Fibroblast of villous mesenchyme (primary cell): ENCODE measurements around the gene DCUN1D2. TPM values are rescaled to one million over a fixed set of nuclear protein-coding genes. Genes with fewer than 3 reads are reported as not detected.

Experiments used
- DNase-seq: peaks from one replicate; pipeline ENCODE4 v3.0.0-alpha.2; 2010; ENCODE audit warnings: low read depth
- H3K4me3 ChIP-seq: 2 replicates; pipeline ENCODE4 v1.5.1; 2011; ENCODE audit warnings: low read depth, mild to moderate bottlenecking, low read length
- total RNA-seq: library from RNA; depleted of rRNA; stranded (reverse); fragments of >200 nt; gene quantifications from 2 replicates; pipeline ENCODE4 v1.2.3, GENCODE V29; 2012
- TF ChIP-seq, protein P1 (sequence below): IDR thresholded peaks from 2 replicates; pipeline ENCODE4 v1.5.1; 2012; ENCODE audit warnings: low read depth, mild to moderate bottlenecking, low read length; ENCODE audit not compliant: insufficient read depth

Gene DCUN1D2
- total RNA-seq, 1 donor = 13.4 TPM

DNA sequence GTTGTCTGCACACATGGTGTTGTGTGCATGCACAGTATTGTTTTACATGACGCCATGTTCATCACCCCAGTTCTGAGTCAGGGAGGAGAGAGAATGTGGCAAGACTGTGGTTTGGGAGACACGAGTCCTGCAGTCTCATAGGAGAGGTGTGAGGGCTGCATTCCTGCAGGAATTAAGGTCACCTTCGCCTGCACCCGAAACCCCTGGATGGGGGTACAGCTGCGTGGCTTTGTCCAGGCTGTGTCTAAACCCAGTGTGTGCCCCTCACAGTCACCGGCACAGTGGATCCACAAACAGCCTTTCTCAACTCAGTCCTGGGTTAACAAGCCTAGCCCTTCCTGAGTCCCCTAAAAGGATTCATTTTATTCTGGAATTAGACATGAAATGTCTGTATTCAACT is 42.9 kb downstream of the DCUN1D2 start:
- no peak overlapping the region for H3K4me3 ChIP-seq
- DNase-seq = no peak
- TF ChIP-seq, protein P1, sequence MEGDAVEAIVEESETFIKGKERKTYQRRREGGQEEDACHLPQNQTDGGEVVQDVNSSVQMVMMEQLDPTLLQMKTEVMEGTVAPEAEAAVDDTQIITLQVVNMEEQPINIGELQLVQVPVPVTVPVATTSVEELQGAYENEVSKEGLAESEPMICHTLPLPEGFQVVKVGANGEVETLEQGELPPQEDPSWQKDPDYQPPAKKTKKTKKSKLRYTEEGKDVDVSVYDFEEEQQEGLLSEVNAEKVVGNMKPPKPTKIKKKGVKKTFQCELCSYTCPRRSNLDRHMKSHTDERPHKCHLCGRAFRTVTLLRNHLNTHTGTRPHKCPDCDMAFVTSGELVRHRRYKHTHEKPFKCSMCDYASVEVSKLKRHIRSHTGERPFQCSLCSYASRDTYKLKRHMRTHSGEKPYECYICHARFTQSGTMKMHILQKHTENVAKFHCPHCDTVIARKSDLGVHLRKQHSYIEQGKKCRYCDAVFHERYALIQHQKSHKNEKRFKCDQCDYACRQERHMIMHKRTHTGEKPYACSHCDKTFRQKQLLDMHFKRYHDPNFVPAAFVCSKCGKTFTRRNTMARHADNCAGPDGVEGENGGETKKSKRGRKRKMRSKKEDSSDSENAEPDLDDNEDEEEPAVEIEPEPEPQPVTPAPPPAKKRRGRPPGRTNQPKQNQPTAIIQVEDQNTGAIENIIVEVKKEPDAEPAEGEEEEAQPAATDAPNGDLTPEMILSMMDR = no peak

DNA sequence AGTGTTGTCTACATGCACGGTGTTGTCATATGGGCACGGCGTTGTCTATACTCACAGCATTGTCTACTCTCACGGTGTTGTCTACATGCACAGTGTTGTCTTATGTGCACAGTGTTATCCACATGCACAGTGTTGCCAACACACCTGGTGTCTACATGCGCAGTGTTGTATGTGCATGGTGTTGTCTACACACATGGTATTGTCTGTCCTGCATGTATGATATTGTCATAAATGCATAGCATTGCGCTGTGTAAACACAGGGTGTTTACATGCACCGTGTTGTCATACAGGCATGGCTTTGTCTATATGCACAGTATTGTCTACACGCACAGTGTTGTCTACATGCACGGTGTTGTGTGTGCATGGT is 44.0 kb downstream of the DCUN1D2 start:
- TF ChIP-seq, protein P1 = no peak
- DNase-seq = no peak

DNA sequence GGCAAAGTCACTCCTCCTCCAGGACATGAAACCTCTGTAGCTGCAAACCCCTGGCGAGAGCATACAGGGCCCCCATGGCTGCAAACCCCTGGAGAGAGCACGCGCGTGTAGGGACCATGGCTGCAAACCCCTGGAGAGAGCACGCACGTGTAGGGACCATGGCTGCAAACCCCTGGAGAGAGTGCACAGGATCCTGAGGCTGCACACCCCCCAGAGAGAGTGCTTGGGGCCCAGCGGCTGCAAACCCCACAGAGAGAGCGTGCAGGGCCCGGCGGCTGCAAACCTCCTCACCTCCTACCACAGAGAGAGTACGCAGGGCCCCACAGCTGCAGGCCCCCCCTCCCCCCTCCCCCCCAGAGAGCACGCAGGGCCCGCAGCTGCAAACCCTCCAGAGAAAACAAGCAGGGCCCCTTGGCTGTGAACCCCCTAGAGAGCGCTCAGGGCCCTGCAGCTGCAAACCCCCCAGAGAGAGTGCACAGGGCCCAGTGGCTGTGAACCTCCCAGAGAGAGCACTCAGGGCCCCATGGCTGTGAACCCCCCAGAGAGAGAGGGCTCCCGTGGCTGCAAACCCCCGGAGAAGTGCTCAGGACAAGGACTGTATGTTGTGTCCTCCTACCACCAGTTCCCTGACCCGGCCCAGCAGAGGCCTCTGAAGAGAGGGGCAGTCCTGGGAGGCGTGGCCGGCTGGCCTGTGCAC is 44.6 kb downstream of the DCUN1D2 start:
- no peak for DNase-seq

More for the DNA sequence above, 44.0 kb downstream of the DCUN1D2 start:
- H3K4me3 ChIP-seq = no peak overlapping the region

DNA sequence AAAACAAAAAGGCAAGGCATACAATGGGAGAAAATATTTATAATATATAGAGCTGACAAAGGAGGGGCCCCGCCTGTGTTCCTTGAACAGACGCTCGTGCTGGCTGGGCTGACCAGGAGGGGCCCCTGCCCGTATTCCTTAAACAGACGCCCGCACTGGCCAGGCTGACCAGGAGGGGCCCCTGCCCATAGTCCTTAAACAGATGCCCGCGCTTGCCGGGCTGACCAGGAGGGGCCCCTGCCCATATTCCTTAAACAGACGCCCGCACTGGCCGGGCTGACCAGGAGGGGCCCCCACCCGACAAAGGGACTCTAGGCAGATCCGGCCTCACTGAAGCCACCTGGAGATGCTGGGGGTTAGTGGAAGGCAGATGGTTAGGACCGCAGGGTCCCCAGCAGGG is 46.5 kb downstream of the DCUN1D2 start:
- TF ChIP-seq, protein P1 = no peak
- H3K4me3 ChIP-seq = no peak overlapping the region

More for the DNA sequence above, 44.6 kb downstream of the DCUN1D2 start:
- no peak overlapping the region for H3K4me3 ChIP-seq
- TF ChIP-seq, protein P1 = no peak

DNA sequence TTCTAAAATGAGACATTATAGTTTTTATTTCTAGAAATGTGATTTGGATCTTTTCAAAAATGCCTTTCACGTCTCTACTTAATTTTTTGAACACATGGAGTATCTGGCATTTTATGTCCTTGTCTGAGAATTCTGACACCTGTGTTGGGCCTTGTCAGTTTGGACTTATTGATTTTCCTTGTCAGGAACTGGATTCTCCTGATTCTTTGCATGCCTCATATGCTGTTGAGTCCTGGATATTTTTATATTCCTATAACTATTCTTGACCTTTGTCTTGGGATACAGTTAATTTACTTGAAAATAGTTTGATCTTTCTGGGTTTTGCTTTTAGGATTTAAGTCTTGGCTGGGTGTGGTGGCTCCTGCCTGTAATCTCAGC is 47.5 kb downstream of the DCUN1D2 start:
- TF ChIP-seq, protein P1 = no peak
- DNase-seq = no peak

More for the DNA sequence above, 46.5 kb downstream of the DCUN1D2 start:
- DNase-seq = no peak

DNA sequence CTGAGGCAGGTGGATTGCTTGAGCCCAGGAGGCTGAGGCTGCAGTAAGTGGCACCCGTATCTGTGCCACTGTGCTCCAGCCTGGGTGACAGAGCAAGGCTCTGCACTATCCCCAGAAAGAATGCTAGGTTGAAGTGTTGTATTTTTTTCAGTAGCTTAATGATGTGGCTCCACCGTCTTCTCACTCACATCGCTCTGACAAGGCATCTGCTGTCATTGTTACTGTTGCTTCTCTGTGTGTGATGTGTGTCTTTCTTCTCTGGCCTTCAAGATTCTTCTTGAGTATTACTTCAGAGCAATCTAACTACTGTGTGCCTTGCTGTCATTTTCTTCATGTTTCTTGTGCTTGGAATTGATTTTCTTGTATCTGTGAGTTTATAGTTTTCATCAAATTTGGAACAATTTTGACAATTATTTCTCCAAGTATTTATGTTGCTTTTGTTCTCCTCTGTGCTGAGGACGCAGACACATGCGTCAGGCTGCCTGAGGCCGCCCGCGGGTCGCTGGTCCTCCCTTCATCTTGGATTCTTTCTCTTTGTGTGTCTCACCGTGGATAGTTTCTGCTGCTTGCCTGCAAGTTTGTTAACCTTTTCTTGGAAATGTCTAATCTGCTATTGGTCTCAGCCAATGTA is 48.0 kb downstream of the DCUN1D2 start:
- no peak overlapping the region for H3K4me3 ChIP-seq
- DNase-seq = no peak
- TF ChIP-seq, protein P1 = no peak

More for the DNA sequence above, 47.5 kb downstream of the DCUN1D2 start:
- H3K4me3 ChIP-seq = no peak overlapping the region
